Breast epithelium (tissue), 3 donors: Measurements from ENCODE around the gene DTWD1.
"Not testable (repeated sequence)": the region's sequence is repeated elsewhere in the genome, so short reads cannot be mapped to it uniquely, and the experiment has no call there.

Source experiments
- POLR2A ChIP-seq: fragments of 450-650 bp; IDR thresholded peaks from one replicate; pipeline ENCODE4 v1.6.1; 2016; ENCODE audit warnings: antibody characterized with exemption, mild to moderate bottlenecking, moderate library complexity
- POLR2AphosphoS5 ChIP-seq, 3 donors: sonication (generic); formaldehyde crosslinking; IDR thresholded peaks; one replicate each; pipeline ENCODE4 v1.6.1; 2017; ENCODE audit warnings: antibody characterized with exemption in 3 of 3
- TF ChIP-seq, protein P1 (sequence below), 3 donors: fragments of 450-650 bp; IDR thresholded peaks; one replicate each; pipeline ENCODE4 v1.5.1; 2016 to 2017; ENCODE audit warnings: antibody characterized with exemption in 3 of 3, mild to moderate bottlenecking in 3 of 3, moderate library complexity in 3 of 3

DNA sequence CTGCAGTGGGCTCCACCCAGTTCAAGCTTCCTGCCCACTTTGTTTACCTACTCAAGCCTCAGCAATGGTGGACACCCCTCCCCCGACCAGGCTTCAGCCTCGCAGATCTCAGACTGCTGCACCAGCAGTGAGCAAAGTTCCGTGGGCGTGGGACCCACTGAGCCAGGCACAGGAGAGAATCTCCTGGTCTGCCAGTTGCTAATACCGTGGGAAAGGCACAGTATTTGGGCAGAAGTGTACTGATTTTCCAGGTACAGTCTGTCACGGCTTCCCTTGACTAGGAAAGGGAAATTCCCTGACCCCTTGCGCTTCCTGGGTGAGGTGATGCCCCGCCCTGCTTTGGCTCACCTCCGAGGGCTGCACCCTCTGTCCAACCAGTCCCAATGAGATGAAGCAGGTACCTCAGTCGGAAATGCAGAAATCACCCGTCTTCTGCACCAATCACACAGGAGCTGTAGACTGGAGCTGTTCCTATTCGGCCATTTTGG is 28.0 kb upstream of the DTWD1 start:
- TF ChIP-seq, protein P1, sequence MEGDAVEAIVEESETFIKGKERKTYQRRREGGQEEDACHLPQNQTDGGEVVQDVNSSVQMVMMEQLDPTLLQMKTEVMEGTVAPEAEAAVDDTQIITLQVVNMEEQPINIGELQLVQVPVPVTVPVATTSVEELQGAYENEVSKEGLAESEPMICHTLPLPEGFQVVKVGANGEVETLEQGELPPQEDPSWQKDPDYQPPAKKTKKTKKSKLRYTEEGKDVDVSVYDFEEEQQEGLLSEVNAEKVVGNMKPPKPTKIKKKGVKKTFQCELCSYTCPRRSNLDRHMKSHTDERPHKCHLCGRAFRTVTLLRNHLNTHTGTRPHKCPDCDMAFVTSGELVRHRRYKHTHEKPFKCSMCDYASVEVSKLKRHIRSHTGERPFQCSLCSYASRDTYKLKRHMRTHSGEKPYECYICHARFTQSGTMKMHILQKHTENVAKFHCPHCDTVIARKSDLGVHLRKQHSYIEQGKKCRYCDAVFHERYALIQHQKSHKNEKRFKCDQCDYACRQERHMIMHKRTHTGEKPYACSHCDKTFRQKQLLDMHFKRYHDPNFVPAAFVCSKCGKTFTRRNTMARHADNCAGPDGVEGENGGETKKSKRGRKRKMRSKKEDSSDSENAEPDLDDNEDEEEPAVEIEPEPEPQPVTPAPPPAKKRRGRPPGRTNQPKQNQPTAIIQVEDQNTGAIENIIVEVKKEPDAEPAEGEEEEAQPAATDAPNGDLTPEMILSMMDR (IDR thresholded peaks at IDR 0.05): not testable (repeated sequence)
- TF ChIP-seq POLR2AphosphoS5 (IDR thresholded peaks at IDR 0.05); POLR2A: not testable (repeated sequence)
